Measurements from ENCODE around the gene ETV3. TPM values are rescaled to one million over a fixed set of nuclear protein-coding genes. Genes with fewer than 3 reads are reported as not detected.

The ETV3 gene
- total and polyA plus RNA-seq, 2 of the 8 experiments (the other 6 are each of a cell fraction or from before 2014, with no cell fraction given), result 6.0 to 23.8 TPM

DNA sequence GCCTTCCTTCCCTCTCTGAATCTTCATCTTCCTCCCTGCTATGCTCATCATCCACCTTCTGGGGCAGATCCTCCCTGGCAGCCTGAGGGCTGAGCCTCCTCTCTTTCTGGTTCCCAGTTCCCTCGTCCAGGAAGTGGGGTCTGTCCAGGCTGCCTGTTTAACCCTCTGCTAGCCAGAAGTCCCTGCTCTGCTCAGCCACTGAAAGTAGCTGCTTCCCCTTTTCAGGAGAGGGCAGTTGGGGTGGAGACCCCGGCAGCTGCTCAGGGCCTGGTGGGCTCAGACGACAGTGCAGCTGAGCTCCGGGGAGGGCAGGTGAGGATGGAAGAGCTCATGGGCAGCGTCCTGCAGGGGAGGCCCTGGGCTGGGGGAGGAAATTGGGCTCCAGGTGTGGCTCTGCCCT is 43.1 kb upstream of the ETV3 start:
- peak overlapping the region; percentile 35; the same call in 1 of the 2 replicates for H2AFZ ChIP-seq (ENCODE audit: low read length)
- FAIRE-seq (no peak), DNase-seq (ENCODE audit: low read depth in 1 of 2, low spot score in 2 of 2) (no peak)
- CTCF ChIA-PET (ENCODE audit: partially characterized antibody), result interaction anchor here (0.6 to 6.8 kb wide), 6 partner anchors 8 to 304 kb away, joined by 3 to 36 read pairs (median 4); no protein-coding TSS in a partner anchor
- H4K91ac ChIP-seq (replicated peaks; ENCODE audit: insufficient read length, low read length), result no peak overlapping the region
- H3K4ac ChIP-seq (replicated peaks; ENCODE audit: insufficient read length, low read depth, low read length), result no peak overlapping the region
- POLR2A ChIA-PET (ENCODE audit: partially characterized antibody), result interaction anchor here (0.6 to 0.7 kb wide), 3 partner anchors 23 to 167 kb away, joined by 3 read pairs; no protein-coding TSS in a partner anchor
- no peak overlapping the region for H2BK120ac ChIP-seq (replicated peaks; ENCODE audit: low read depth, low read length)
- peaks cover 0 to 3% (median 2%) of the 10 kb centered on the region in 4 experiments; a peak in 2 of 7 replicates for H3K4me1 ChIP-seq (replicated peaks in 1 of 4; ENCODE audit: control insufficient read depth in 3 of 4, insufficient read depth in 4 of 4, low read length in 3 of 4)
- H3K27me3 ChIP-seq (replicated peaks in 1 of 4; ENCODE audit: control insufficient read depth in 3 of 4, extremely low read depth in 1 of 4, insufficient read depth in 3 of 4, low read length in 3 of 4), result 0 out of 7 replicates have a peak, but pooled peaks cover 0 to 3% (median 0%) of the 10 kb centered on the region in 4 experiments
- no peaks in the 10 kb centered on the region for H3K79me2 ChIP-seq (ENCODE audit: control insufficient read depth in 1 of 2, insufficient read depth in 2 of 2, low read length in 2 of 2)
- no peak overlapping the region for H3K23ac ChIP-seq (ENCODE audit: insufficient read length)
- no peak overlapping the region for H2BK5ac ChIP-seq (ENCODE audit: low read depth, low read length)
- H3K56ac ChIP-seq (replicated peaks; ENCODE audit: insufficient read length, low read depth, low read length), result no peak overlapping the region
- TF ChIP-seq KDM1A (IDR thresholded peaks at IDR 0.05; ENCODE audit: borderline replicate concordance, low read length) (no peak), YY1 (IDR thresholded peaks at IDR 0.05; ENCODE audit: low read depth, low read length) (no peak), POLR2A (IDR thresholded peaks at IDR 0.05; ENCODE audit: control extremely low read depth in 1 of 2, low read depth in 2 of 2, low read length in 2 of 2) (no peak), BCL11A (IDR thresholded peaks at IDR 0.05; ENCODE audit: low read depth in 2 of 2, low read length in 2 of 2) (no peak), JUND (IDR thresholded peaks at IDR 0.05; ENCODE audit: low read length) (no peak), CHD1 (IDR thresholded peaks at IDR 0.05; ENCODE audit: low read depth, low read length) (no peak), BACH1 (IDR thresholded peaks at IDR 0.05; ENCODE audit: low read length) (no peak), FOSL1 (IDR thresholded peaks at IDR 0.05; ENCODE audit: insufficient read depth, low read depth, low read length) (no peak)
- peak overlapping the region; percentile 65; the same call in 1 of the 2 replicates for H3K18ac ChIP-seq (ENCODE audit: extremely low read depth, low read length)
- no peak overlapping the region; the same call in 1 of the 2 replicates for H2BK12ac ChIP-seq (ENCODE audit: low read depth, low read length)
- H2BK15ac ChIP-seq (ENCODE audit: low read length), result no peak overlapping the region
- no peak overlapping the region for H3K9ac ChIP-seq (replicated peaks in 1 of 4; ENCODE audit: extremely low read depth in 1 of 4, low read depth in 3 of 4, low read length in 3 of 4)
- no peak overlapping the region for H3K4me2 ChIP-seq (ENCODE audit: insufficient read depth in 1 of 2, low read depth in 2 of 2, low read length in 2 of 2)
- H4K5ac ChIP-seq (ENCODE audit: insufficient read length, low read depth, low read length), result no peak overlapping the region
- 81% methylated on average over 4 of the region's 5 CpGs; no CpG with 5 or more reads in 1 of the 2 experiments for WGBS, 2 experiments (ENCODE audit: extremely low coverage in 1 of 2, insufficient coverage in 1 of 2, insufficient read length in 1 of 2, insufficient replicate concordance in 2 of 2, low coverage in 1 of 2, low lambda C conversion rate in 2 of 2, missing lambda C conversion rate in 1 of 2)
- H3K79me1 ChIP-seq (ENCODE audit: low read depth, low read length), result no peaks in the 10 kb centered on the region
- H3K9me3 ChIP-seq (ENCODE audit: insufficient read depth in 2 of 2, low read depth in 1 of 2, low read length in 1 of 2), result no peaks in the 10 kb centered on the region
- H2AK5ac ChIP-seq (ENCODE audit: low read depth, low read length), result no peak overlapping the region
- H2BK20ac ChIP-seq (ENCODE audit: low read length), result no peak overlapping the region
- peaks cover 0 to 2% of the 10 kb centered on the region in 2 experiments for H4K20me1 ChIP-seq (replicated peaks in 1 of 2; ENCODE audit: control insufficient read depth in 1 of 2, insufficient read depth in 2 of 2, low read length in 2 of 2)
- H3K4me3 ChIP-seq (ENCODE audit: extremely low read depth in 1 of 4, insufficient read depth in 2 of 4, low read depth in 3 of 4, low read length in 4 of 4), result no peak overlapping the region
- no peak overlapping the region for H4K8ac ChIP-seq (ENCODE audit: extremely low read depth, insufficient read depth, low read length)
- H3K23me2 ChIP-seq (ENCODE audit: low read depth, low read length), result no peaks in the 10 kb centered on the region
- no peak overlapping the region for H3K27ac ChIP-seq (ENCODE audit: low read depth, low read length)
- H3K36me3 ChIP-seq (ENCODE audit: control insufficient read depth in 2 of 4, insufficient read depth in 4 of 4, low read length in 3 of 4), result no peaks in the 10 kb centered on the region
- no peak overlapping the region for H3K14ac ChIP-seq (ENCODE audit: insufficient read length)

Measured in H1 (cell line).